Suprapubic skin (tissue), 4 donors: ENCODE measurements around the gene SMPD3. TPM values are rescaled to one million over a fixed set of nuclear protein-coding genes. Genes with fewer than 3 reads are reported as not detected.

Experiments used
- DNase-seq, 2 donors: peaks; one replicate each; pipeline ENCODE4 v3.0.0-alpha.2; 2019; ENCODE audit warnings: low spot score in 2 of 2
- H3K27ac ChIP-seq: fragments of 200-600 bp; sonication (generic); one replicate; pipeline ENCODE4 v1.5.1; 2019
- H3K27me3 ChIP-seq: fragments of 200-600 bp; sonication (generic); one replicate; pipeline ENCODE4 v1.5.1; 2019
- H3K36me3 ChIP-seq: fragments of 200-600 bp; sonication (generic); one replicate; pipeline ENCODE4 v1.5.1; 2019
- H3K4me1 ChIP-seq: fragments of 200-600 bp; sonication (generic); one replicate; pipeline ENCODE4 v1.5.1; 2019
- H3K4me3 ChIP-seq: fragments of 200-600 bp; sonication (generic); one replicate; pipeline ENCODE4 v1.5.1; 2019; ENCODE audit warnings: mild to moderate bottlenecking
- H3K9me3 ChIP-seq: fragments of 200-600 bp; sonication (generic); one replicate; pipeline ENCODE4 v1.5.1; 2019
- EP300 ChIP-seq: sonication (generic); formaldehyde crosslinking; IDR thresholded peaks from one replicate; pipeline ENCODE4 v1.6.1; 2017; ENCODE audit warnings: antibody characterized with exemption
- POLR2A ChIP-seq, 2 donors: fragments of 450-650 bp; IDR thresholded peaks; one replicate each; pipeline ENCODE4 v1.6.1; 2017; ENCODE audit warnings: antibody characterized with exemption in 2 of 2, mild to moderate bottlenecking in 2 of 2, moderate library complexity in 2 of 2
- POLR2AphosphoS5 ChIP-seq, 3 donors: sonication (generic); formaldehyde crosslinking; IDR thresholded peaks; one replicate each; pipeline ENCODE4 v1.6.1; 2017; ENCODE audit warnings: antibody characterized with exemption in 3 of 3
- WGBS: methylation state at CpG from one replicate; pipeline ENCODE4 v1.1.5; 2018; 5-methylcytosine and 5-hydroxymethylcytosine counted together
- total RNA-seq, 4 donors: library from RNA; depleted of rRNA; stranded (reverse); fragments of >200 nt; gene quantifications; one replicate each; pipeline ENCODE4 v1.1.0, GENCODE V29; 2016
- TF ChIP-seq, protein P1 (sequence below), 2 donors: fragments of 200-600 bp in 1 of 2; fragments of 450-650 bp in 1 of 2; sonication (generic) in 1 of 2; IDR thresholded peaks; one replicate each; pipeline ENCODE4 v1.5.1; 2016 to 2019; ENCODE audit warnings: antibody characterized with exemption in 2 of 2, mild to moderate bottlenecking in 1 of 2, moderate library complexity in 1 of 2

SMPD3 gene
- total RNA-seq, 4 donors from 2014 or later = 26.2 to 64.9 (median 39.9) TPM

DNA sequence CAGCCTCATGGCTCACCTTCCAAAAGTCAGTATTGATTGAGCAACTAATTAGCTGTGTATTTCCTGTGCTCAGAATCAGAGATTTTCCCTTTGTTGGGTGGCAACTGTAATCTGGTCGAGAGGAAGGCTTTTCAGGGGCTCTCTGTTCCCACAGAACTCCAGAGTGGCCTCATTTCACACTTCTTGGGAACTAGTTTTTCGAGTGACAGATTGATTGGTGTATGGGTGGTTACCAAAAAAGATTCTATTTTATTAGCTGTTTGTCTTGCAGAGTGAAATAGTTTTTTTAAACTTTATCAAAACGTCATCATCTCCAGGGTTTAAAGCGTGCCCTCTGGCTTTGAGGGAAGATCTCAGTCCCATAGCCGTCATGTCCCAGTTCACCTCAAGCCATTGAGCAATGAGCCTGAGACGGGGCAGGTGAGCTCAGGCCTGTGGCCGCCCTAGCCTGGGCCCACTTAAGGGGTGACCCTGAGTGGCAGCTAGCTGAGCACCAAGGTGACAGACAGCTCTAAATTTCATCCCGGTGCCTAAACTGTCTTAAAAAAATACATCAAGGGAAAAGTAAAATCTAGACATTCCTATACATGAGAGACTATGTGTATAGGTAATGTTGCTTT, 53.0 kb downstream of the SMPD3 start:
- WGBS = 78% methylated on average over 8 of the region's 8 CpGs

DNA sequence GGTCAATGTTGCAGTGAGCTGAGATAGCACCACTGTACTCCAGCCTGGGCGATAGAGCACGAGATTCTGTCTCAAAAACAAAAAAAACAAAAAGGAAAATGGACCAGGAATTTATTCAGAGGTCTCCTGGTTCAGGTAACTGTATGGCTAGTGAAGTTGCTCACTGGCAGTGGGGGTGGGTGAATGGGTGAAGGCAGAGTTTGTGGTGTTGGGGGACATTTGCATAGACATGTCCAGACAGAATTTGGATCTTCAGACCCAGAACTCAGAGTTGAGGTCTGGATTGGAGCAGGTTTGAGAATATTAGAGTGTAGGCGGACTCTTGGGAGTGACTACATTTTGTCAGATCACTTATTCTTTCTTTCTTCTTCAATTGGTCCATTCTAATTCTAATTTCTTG, 55.0 kb downstream of the SMPD3 start:
- no peak for DNase-seq
- Histone ChIP-seq H3K27me3 (no peaks in the 10 kb centered on the region), H3K27ac (no peak overlapping the region), H3K9me3 (no peaks in the 10 kb centered on the region), H3K36me3 (no peaks in the 10 kb centered on the region), H3K4me3 (no peak overlapping the region), H3K4me1 (no peaks in the 10 kb centered on the region)
- TF ChIP-seq POLR2A (IDR thresholded peaks at IDR 0.05) (no peak), EP300 (no peak), POLR2AphosphoS5 (IDR thresholded peaks at IDR 0.05) (no peak)
- TF ChIP-seq, protein P1, sequence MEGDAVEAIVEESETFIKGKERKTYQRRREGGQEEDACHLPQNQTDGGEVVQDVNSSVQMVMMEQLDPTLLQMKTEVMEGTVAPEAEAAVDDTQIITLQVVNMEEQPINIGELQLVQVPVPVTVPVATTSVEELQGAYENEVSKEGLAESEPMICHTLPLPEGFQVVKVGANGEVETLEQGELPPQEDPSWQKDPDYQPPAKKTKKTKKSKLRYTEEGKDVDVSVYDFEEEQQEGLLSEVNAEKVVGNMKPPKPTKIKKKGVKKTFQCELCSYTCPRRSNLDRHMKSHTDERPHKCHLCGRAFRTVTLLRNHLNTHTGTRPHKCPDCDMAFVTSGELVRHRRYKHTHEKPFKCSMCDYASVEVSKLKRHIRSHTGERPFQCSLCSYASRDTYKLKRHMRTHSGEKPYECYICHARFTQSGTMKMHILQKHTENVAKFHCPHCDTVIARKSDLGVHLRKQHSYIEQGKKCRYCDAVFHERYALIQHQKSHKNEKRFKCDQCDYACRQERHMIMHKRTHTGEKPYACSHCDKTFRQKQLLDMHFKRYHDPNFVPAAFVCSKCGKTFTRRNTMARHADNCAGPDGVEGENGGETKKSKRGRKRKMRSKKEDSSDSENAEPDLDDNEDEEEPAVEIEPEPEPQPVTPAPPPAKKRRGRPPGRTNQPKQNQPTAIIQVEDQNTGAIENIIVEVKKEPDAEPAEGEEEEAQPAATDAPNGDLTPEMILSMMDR (IDR thresholded peaks at IDR 0.05) = no peak
- whole genome bisulfite sequencing = 93% methylated on average over 3 of the region's 3 CpGs

More for the DNA sequence above, 53.0 kb downstream of the SMPD3 start:
- Histone ChIP-seq H3K9me3 (no peaks in the 10 kb centered on the region), H3K27ac (no peak overlapping the region), H3K4me1 (no peaks in the 10 kb centered on the region), H3K36me3 (no peaks in the 10 kb centered on the region), H3K27me3 (no peaks in the 10 kb centered on the region), H3K4me3 (no peak overlapping the region)
- DNase-seq = no peak
- TF ChIP-seq POLR2AphosphoS5 (IDR thresholded peaks at IDR 0.05) (no peak), EP300 (no peak), POLR2A (IDR thresholded peaks at IDR 0.05) (no peak)
- TF ChIP-seq, protein P1 (IDR thresholded peaks at IDR 0.05) = no peak

DNA sequence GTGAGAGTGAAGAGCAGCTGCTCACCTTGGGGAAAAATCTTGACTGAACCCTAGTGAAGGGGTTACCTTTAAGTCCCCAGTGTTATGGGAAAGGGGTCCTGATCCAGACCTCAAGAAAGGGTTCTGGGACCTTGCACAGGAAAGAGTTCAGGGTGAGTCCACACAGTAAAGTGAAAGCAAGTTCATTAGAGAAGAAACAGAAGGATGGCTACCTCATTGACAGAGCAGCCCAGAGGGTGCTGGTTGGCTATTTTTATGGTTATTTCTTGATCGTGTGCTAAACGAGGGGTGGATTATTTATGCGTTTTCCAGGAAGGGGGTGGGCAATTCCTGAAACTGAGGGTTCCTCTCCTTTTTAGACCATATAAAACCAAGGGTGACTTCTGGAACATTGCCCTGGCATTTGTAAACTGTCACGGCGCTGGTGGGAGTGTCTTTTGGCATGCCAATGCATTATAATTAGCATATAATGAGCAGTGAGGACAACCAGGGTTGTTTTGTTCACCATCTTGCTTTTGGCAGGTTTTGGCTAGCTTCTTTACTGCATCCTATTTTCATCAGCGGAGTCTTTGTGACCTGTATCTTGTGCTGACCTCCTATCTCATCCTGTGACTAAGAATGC, 58.4 kb downstream of the SMPD3 start:
- no peaks in the 10 kb centered on the region for H3K36me3 ChIP-seq
- no peaks in the 10 kb centered on the region for H3K4me1 ChIP-seq
- H3K9me3 ChIP-seq = no peaks in the 10 kb centered on the region
- no peaks in the 10 kb centered on the region for H3K27me3 ChIP-seq
- 70% methylated on average over 6 of the region's 6 CpGs for WGBS
- TF ChIP-seq, protein P1 (IDR thresholded peaks at IDR 0.05) = no peak
- TF ChIP-seq EP300 (no peak), POLR2A (IDR thresholded peaks at IDR 0.05) (no peak), POLR2AphosphoS5 (IDR thresholded peaks at IDR 0.05) (no peak)
- DNase-seq = no peak
- H3K27ac ChIP-seq = no peak overlapping the region
- no peak overlapping the region for H3K4me3 ChIP-seq

DNA sequence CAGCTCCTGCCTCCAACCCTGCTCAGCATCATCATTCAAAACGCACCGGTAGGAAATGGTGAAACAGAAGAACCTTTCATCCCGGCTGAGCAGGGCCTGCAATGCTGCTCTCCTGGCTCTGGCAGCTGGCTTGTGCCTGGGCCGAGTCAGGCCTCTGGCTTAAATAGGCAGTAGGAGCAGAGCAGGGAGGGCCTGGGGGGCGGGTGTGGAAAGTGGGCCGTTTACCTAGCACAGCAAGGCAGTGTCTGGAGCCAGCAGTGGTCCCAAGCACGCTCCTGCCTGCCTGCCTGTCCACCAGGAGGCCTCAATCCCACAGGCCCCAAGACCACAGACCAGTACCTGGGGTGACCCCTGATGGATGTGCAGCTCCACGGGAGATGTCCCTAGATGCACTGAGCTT, 59.3 kb downstream of the SMPD3 start:
- Histone ChIP-seq H3K4me1 (no peaks in the 10 kb centered on the region), H3K27me3 (no peaks in the 10 kb centered on the region), H3K9me3 (no peaks in the 10 kb centered on the region), H3K36me3 (no peaks in the 10 kb centered on the region), H3K4me3 (no peak overlapping the region), H3K27ac (no peak overlapping the region)
- DNase-seq = no peak
- TF ChIP-seq POLR2A (IDR thresholded peaks at IDR 0.05) = no peak
- no peak for TF ChIP-seq EP300
- TF ChIP-seq POLR2AphosphoS5 (IDR thresholded peaks at IDR 0.05) = no peak
- TF ChIP-seq, protein P1 (IDR thresholded peaks at IDR 0.05) = no peak
- 55% methylated on average over 8 of the region's 8 CpGs for WGBS

DNA sequence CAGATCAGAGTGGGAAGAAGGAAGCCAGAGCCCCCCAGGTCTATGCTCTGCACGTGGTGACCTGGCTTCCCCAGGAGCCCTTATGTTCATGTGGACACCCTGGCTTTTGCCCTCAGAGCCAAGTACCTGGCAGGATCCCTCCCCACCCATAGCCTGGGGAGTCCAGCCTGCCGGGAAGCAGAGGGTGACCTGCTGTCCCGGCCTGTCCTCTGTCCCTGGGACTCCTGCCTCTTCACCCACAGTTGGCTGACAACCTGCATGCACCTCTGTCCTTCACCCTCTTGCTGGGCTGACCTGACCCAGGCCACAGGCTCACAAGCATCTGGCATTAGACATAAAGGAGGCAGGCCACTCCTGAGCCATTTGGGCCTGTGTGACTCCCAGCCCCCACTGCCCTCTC, 60.2 kb downstream of the SMPD3 start:
- DNase-seq = no peak
- no peak for TF ChIP-seq EP300
- H3K4me1 ChIP-seq = no peaks in the 10 kb centered on the region
- no peak overlapping the region for H3K27ac ChIP-seq
- H3K9me3 ChIP-seq = no peaks in the 10 kb centered on the region
- 60% methylated on average over 1 of the region's 3 CpGs for WGBS
- H3K27me3 ChIP-seq = no peaks in the 10 kb centered on the region
- H3K36me3 ChIP-seq = no peaks in the 10 kb centered on the region
- no peak overlapping the region for H3K4me3 ChIP-seq
